ENCODE results near the gene TTPAL. TPM values are rescaled to one million over a fixed set of nuclear protein-coding genes. Genes with fewer than 3 reads are reported as not detected.

Gene TTPAL
- total and polyA plus RNA-seq, 2 of the 4 experiments (the other 2 are of a cell fraction), result 8.2 to 18.1 TPM

- no peak overlapping the region for H3K56ac ChIP-seq (ENCODE audit: extremely low read depth, insufficient read depth, low read length)
- in situ Hi-C loops (cut with MboI; ENCODE audit: low sequenced_read_pairs) (no loop called here), dilution Hi-C loops (cut with HindIII; ENCODE audit: low sequenced_read_pairs, unreplicated experiment) (no loop called here), intact Hi-C loops (cut with micrococcal nuclease) (loop anchor here (10.0 kb wide), 1 partner anchor 140 kb away; the partner anchor contains the start of gene FITM2)
- no peak for DNase-seq
- H3K9me3 ChIP-seq (ENCODE audit: control insufficient read depth, insufficient read depth, low read length), result no peaks in the 10 kb centered on the region
- ATAC-seq (ENCODE audit: low read depth), result no peak
- H3K27ac ChIP-seq (ENCODE audit: insufficient read depth, low read length), result no peak overlapping the region
- H3K4me1 ChIP-seq (ENCODE audit: control insufficient read depth, insufficient read depth, low read length), result peaks cover 2% of the 10 kb centered on the region; the same call in 1 of the 2 replicates
- no peak overlapping the region for H3K4me3 ChIP-seq (ENCODE audit: insufficient read depth, low read depth, low read length)
- no peak overlapping the region for H2AFZ ChIP-seq (replicated peaks; ENCODE audit: low read length, poor library complexity)
- no peak overlapping the region for H2BK120ac ChIP-seq (ENCODE audit: low read depth, low read length)
- H3K9ac ChIP-seq (ENCODE audit: low read depth, low read length), result no peak overlapping the region
- H3K4ac ChIP-seq (ENCODE audit: low read depth, low read length), result no peak overlapping the region
- no peak overlapping the region for H3K4me2 ChIP-seq (ENCODE audit: low read depth, low read length)
- no TSS peak for BruUV-seq (replicated peaks)
- H2AK5ac ChIP-seq (ENCODE audit: low read depth, low read length), result no peak overlapping the region
- H4K20me1 ChIP-seq (ENCODE audit: insufficient read depth, low read length), result no peaks in the 10 kb centered on the region
- H3K27me3 ChIP-seq (ENCODE audit: control insufficient read depth, insufficient read depth, low read length), result peaks cover 16% of the 10 kb centered on the region
- H3K79me1 ChIP-seq (ENCODE audit: low read depth in 1 of 2, low read length in 2 of 2), result no peaks in the 10 kb centered on the region
- H4K5ac ChIP-seq (ENCODE audit: low read depth, low read length), result no peak overlapping the region
- no peak for TF ChIP-seq BHLHE40 (IDR thresholded peaks at IDR 0.05; ENCODE audit: low read depth, low read length)
- no peak for TF ChIP-seq ELK1 (IDR thresholded peaks at IDR 0.05; ENCODE audit: borderline replicate concordance, low read depth, low read length)
- no peak for TF ChIP-seq RCOR1 (IDR thresholded peaks at IDR 0.05; ENCODE audit: insufficient replicate concordance, low read length)
- TF ChIP-seq MAZ (IDR thresholded peaks at IDR 0.05; ENCODE audit: borderline replicate concordance, low read depth, low read length), result no peak
- no peak for TF ChIP-seq MXI1 (IDR thresholded peaks at IDR 0.05; ENCODE audit: borderline replicate concordance, low read depth, low read length)
- no peak for TF ChIP-seq CEBPB (IDR thresholded peaks at IDR 0.05; ENCODE audit: low read depth, low read length)
- no peak for TF ChIP-seq POLR2A (IDR thresholded peaks at IDR 0.05; ENCODE audit: low read depth, low read length)
- no peak for TF ChIP-seq RFX5 (IDR thresholded peaks at IDR 0.05; ENCODE audit: low read depth, low read length)
- TF ChIP-seq USF2 (IDR thresholded peaks at IDR 0.05; ENCODE audit: low read depth, low read length), result no peak
- H4K91ac ChIP-seq (ENCODE audit: insufficient read depth, low read depth, low read length), result no peak overlapping the region
- POLR2A ChIA-PET (ENCODE audit: unreplicated experiment), result no interaction called here
- CTCF ChIA-PET, result interaction anchor here (0.7 kb wide), 1 partner anchor 18 kb away, joined by 3 read pairs; no protein-coding TSS in a partner anchor
- no peak overlapping the region for H2BK5ac ChIP-seq (ENCODE audit: low read depth, low read length, poor library complexity, severe bottlenecking)
- WGBS, 2 experiments (ENCODE audit: extremely low coverage in 2 of 2, insufficient read length in 1 of 2), result 60% methylated on average over 2 of the region's 7 CpGs; no CpG with 5 or more reads in 1 of the 2 experiments
- H3K9me1 ChIP-seq (ENCODE audit: insufficient read depth, low read length), result no peaks in the 10 kb centered on the region
- H3K36me3 ChIP-seq (ENCODE audit: control insufficient read depth, insufficient read depth, low read length), result no peaks in the 10 kb centered on the region
- no peak overlapping the region for H2BK15ac ChIP-seq (ENCODE audit: low read depth, low read length)
- no peak overlapping the region for H3K14ac ChIP-seq (replicated peaks; ENCODE audit: low read depth, low read length)
- no peak overlapping the region for H2AK9ac ChIP-seq (replicated peaks; ENCODE audit: low read depth, low read length, poor library complexity)
- H3K23ac ChIP-seq (ENCODE audit: low read depth, low read length), result no peak overlapping the region
- no peak overlapping the region for H4K8ac ChIP-seq (ENCODE audit: low read depth in 2 of 2, low read length in 2 of 2)
- no peak overlapping the region for H2BK20ac ChIP-seq (ENCODE audit: low read depth, low read length)
- no peak overlapping the region for H3K18ac ChIP-seq (ENCODE audit: low read depth, low read length)
Measured at GRCh38 chr20:44454306-44454963, 21.2 kb upstream of the TTPAL start.

Measured in IMR-90 (cell line).